Astrocyte (in vitro differentiated cells and primary cell): ENCODE measurements around the gene IL20RB. TPM values are rescaled to one million over a fixed set of nuclear protein-coding genes. Genes with fewer than 3 reads are reported as not detected.

Source experiments
- DNase-seq: peaks from one replicate; pipeline ENCODE4 v3.0.0-alpha.2; 2010; ENCODE audit warnings: low read depth
- FAIRE-seq: peaks from 2 replicates; lab custom pipeline; 2011; peaks lifted over from hg19 to GRCh38; lab: Jason Lieb, UNC
- H2AFZ ChIP-seq: 2 replicates; pipeline ENCODE4 v1.6.0; 2012; ENCODE audit warnings: low read depth, low read length, inconsistent platforms
- H3K27ac ChIP-seq: 2 replicates; pipeline ENCODE4 v1.5.1; 2011; ENCODE audit warnings: low read depth, low read length, inconsistent platforms
- H3K27me3 ChIP-seq: 2 replicates; pipeline ENCODE4 v1.6.0; 2011; ENCODE audit warnings: low read length, inconsistent platforms; ENCODE audit not compliant: insufficient read depth
- H3K36me3 ChIP-seq: 2 replicates; pipeline ENCODE4 v1.5.1; 2011; ENCODE audit warnings: low read length, inconsistent platforms; ENCODE audit not compliant: insufficient read depth
- H3K4me1 ChIP-seq: 2 replicates; pipeline ENCODE4 v1.5.1; 2011; ENCODE audit warnings: low read length, inconsistent platforms; ENCODE audit not compliant: insufficient read depth
- H3K4me2 ChIP-seq: 2 replicates; pipeline ENCODE4 v1.6.0; 2012; ENCODE audit warnings: low read length, inconsistent platforms
- H3K4me3 ChIP-seq: 2 replicates; pipeline ENCODE4 v1.5.1; 2011; ENCODE audit warnings: low read depth, mild to moderate bottlenecking, low read length, inconsistent platforms; ENCODE audit not compliant: insufficient read depth
- H3K79me2 ChIP-seq: 2 replicates; pipeline ENCODE4 v1.6.0; 2012; ENCODE audit warnings: mild to moderate bottlenecking, low read length, inconsistent platforms; ENCODE audit not compliant: insufficient read depth
- H3K9ac ChIP-seq: 2 replicates; pipeline ENCODE4 v1.6.0; 2012; ENCODE audit warnings: mild to moderate bottlenecking, low read length, inconsistent platforms
- H3K9me3 ChIP-seq: 2 replicates; pipeline ENCODE4 v1.5.1; 2012; ENCODE audit warnings: low read depth, mild to moderate bottlenecking, low read length, inconsistent platforms; ENCODE audit not compliant: insufficient read depth
- H4K20me1 ChIP-seq: 2 replicates; pipeline ENCODE4 v1.6.0; 2012; ENCODE audit warnings: low read length, inconsistent platforms; ENCODE audit not compliant: insufficient read depth
- H3K27ac Mint-ChIP-seq: one replicate; pipeline ENCODE4 v1.8.0; 2021; ENCODE audit warnings: mild to moderate bottlenecking, mixed read lengths; ENCODE audit not compliant: unreplicated experiment
- H3K27me3 Mint-ChIP-seq: one replicate; pipeline ENCODE4 v1.8.0; 2021; ENCODE audit warnings: low read depth, mixed read lengths; ENCODE audit not compliant: unreplicated experiment
- H3K36me3 Mint-ChIP-seq: one replicate; pipeline ENCODE4 v1.8.0; 2021; ENCODE audit warnings: low read depth, mixed read lengths; ENCODE audit not compliant: unreplicated experiment
- H3K4me1 Mint-ChIP-seq: one replicate; pipeline ENCODE4 v1.8.0; 2021; ENCODE audit warnings: low read depth, mixed read lengths; ENCODE audit not compliant: unreplicated experiment
- H3K4me3 Mint-ChIP-seq: one replicate; pipeline ENCODE4 v1.8.0; 2021; ENCODE audit warnings: mild to moderate bottlenecking, moderate library complexity, mixed read lengths; ENCODE audit not compliant: unreplicated experiment
- H3K9me3 Mint-ChIP-seq: one replicate; pipeline ENCODE4 v1.8.0; 2021; ENCODE audit warnings: mild to moderate bottlenecking, mixed read lengths; ENCODE audit not compliant: unreplicated experiment
- CTCF ChIP-seq: IDR thresholded peaks from 2 replicates; pipeline ENCODE4 v1.5.1; 2011; ENCODE audit warnings: low read depth, mild to moderate bottlenecking, inconsistent platforms, low read length, moderate library complexity; ENCODE audit not compliant: insufficient read depth
- EZH2 ChIP-seq: IDR thresholded peaks from 2 replicates; pipeline ENCODE4 v1.6.1; 2012; ENCODE audit warnings: mild to moderate bottlenecking, low read length, inconsistent platforms; ENCODE audit not compliant: insufficient read depth
- total RNA-seq: library from RNA; stranded (reverse); gene quantifications from 2 replicates; pipeline ENCODE4 v1.2.1, GENCODE V29; 2021

IL20RB gene
- total RNA-seq, 1 donor from 2014 or later = 22.0 TPM

- Histone ChIP-seq H3K4me2 (no peak overlapping the region), H3K36me3 (no peaks in the 10 kb centered on the region), H2AFZ (no peak overlapping the region), H3K27me3 (no peaks in the 10 kb centered on the region), H3K79me2 (no peaks in the 10 kb centered on the region), H4K20me1 (no peaks in the 10 kb centered on the region), H3K9ac (no peak overlapping the region), H3K27ac (no peak overlapping the region), H3K4me3 (no peak overlapping the region), H3K9me3 (no peaks in the 10 kb centered on the region), H3K4me1 (no peaks in the 10 kb centered on the region)
- H3K9me3 Mint-ChIP-seq = no peaks in the 10 kb centered on the region
- no peak for FAIRE-seq
- H3K27me3 Mint-ChIP-seq = peaks cover 3% of the 10 kb centered on the region
- H3K4me3 Mint-ChIP-seq = no peak overlapping the region
- H3K27ac Mint-ChIP-seq = no peak overlapping the region
- peaks cover 2% of the 10 kb centered on the region for H3K4me1 Mint-ChIP-seq
- no peak for DNase-seq
- TF ChIP-seq CTCF (no peak), EZH2 (no peak)
- H3K36me3 Mint-ChIP-seq = peaks cover 3% of the 10 kb centered on the region
Observed at GRCh38 chr3:137046747-137047146, 89.0 kb downstream of the IL20RB start.

- Histone ChIP-seq H3K9ac (no peak overlapping the region), H3K27ac (no peak overlapping the region), H3K79me2 (no peaks in the 10 kb centered on the region), H3K4me3 (no peak overlapping the region), H3K4me2 (no peak overlapping the region), H3K36me3 (no peaks in the 10 kb centered on the region), H3K9me3 (no peaks in the 10 kb centered on the region), H3K27me3 (no peaks in the 10 kb centered on the region), H2AFZ (no peak overlapping the region), H3K4me1 (no peaks in the 10 kb centered on the region), H4K20me1 (no peaks in the 10 kb centered on the region)
- peaks cover 3% of the 10 kb centered on the region for H3K27me3 Mint-ChIP-seq
- peaks cover 2% of the 10 kb centered on the region for H3K4me1 Mint-ChIP-seq
- FAIRE-seq = no peak
- no peak for DNase-seq
- TF ChIP-seq EZH2 (no peak), CTCF (no peak)
- no peaks in the 10 kb centered on the region for H3K9me3 Mint-ChIP-seq
- no peak overlapping the region for H3K27ac Mint-ChIP-seq
- peaks cover 3% of the 10 kb centered on the region for H3K36me3 Mint-ChIP-seq
- no peak overlapping the region for H3K4me3 Mint-ChIP-seq
Observed at GRCh38 chr3:137047240-137047639, 89.5 kb downstream of the IL20RB start.

- DNase-seq (no peak), FAIRE-seq (no peak)
- Histone ChIP-seq H3K4me1 (no peaks in the 10 kb centered on the region), H3K79me2 (no peaks in the 10 kb centered on the region), H3K4me2 (no peak overlapping the region), H2AFZ (no peak overlapping the region), H3K4me3 (no peak overlapping the region), H3K36me3 (no peaks in the 10 kb centered on the region), H3K27me3 (no peaks in the 10 kb centered on the region), H3K9me3 (no peaks in the 10 kb centered on the region), H4K20me1 (no peaks in the 10 kb centered on the region), H3K27ac (no peak overlapping the region), H3K9ac (no peak overlapping the region)
- Mint-ChIP-seq H3K9me3 (no peaks in the 10 kb centered on the region), H3K36me3 (no peaks in the 10 kb centered on the region), H3K4me1 (peaks cover 2% of the 10 kb centered on the region), H3K27ac (no peak overlapping the region), H3K27me3 (peaks cover 3% of the 10 kb centered on the region), H3K4me3 (no peak overlapping the region)
- TF ChIP-seq CTCF (no peak), EZH2 (no peak)
Observed at GRCh38 chr3:137050281-137050680, 92.5 kb downstream of the IL20RB start.
